GM12878 (cell line): ENCODE data around the gene KLHDC9. TPM values are rescaled to one million over a fixed set of nuclear protein-coding genes. Genes with fewer than 3 reads are reported as not detected.

ENCODE experiments used
- ATAC-seq: fragments of 200-7000 bp; cut with Tn5 transposase; 3 replicates; pipeline ENCODE4 v1.9.1; 2020; ENCODE audit warnings: mild to moderate bottlenecking, moderate library complexity
- BruUV-seq: library from RNA; stranded (reverse); fragments of 400-500 nt; replicated peaks from 2 replicates; lab custom pipeline; 2021; lab: Mats Ljungman, UMichigan
- CTCF ChIA-PET: fragments of 300-600 bp; sonication (Branson Sonifier 250); formaldehyde crosslinking; extraction: SDS; loops from one replicate; lab custom pipeline; 2021; ENCODE audit warnings: inconsistent platforms; lab: Yijun Ruan, JAX
- POLR2A ChIA-PET: fragments of 350-600 bp; formaldehyde crosslinking; extraction: SDS; loops from one replicate; lab custom pipeline; 2021; ENCODE audit warnings: inconsistent platforms; lab: Charles Lee
- RAD21 ChIA-PET: fragments of 300-600 bp; sonication (Branson Sonifier 250); formaldehyde crosslinking; loops from one replicate; lab custom pipeline; 2023; ENCODE audit warnings: antibody characterized with exemption; ENCODE audit not compliant: unreplicated experiment; lab: Charles Lee
- SMC1A ChIA-PET: fragments of 300-600 bp; sonication (Branson Sonifier 250); formaldehyde crosslinking; loops from one replicate; lab custom pipeline; 2023; ENCODE audit not compliant: unreplicated experiment, uncharacterized antibody; lab: Charles Lee
- DNase-seq: peaks from one replicate; pipeline ENCODE4 v3.0.0-alpha.2; 2011; ENCODE audit warnings: low read depth, low spot score
- FAIRE-seq: peaks from 3 replicates; lab custom pipeline; 2011; peaks lifted over from hg19 to GRCh38; lab: Jason Lieb, UNC
- H2AFZ ChIP-seq: 2 replicates; pipeline ENCODE4 v1.6.0; 2011; ENCODE audit warnings: low read depth, low read length, control low read depth; ENCODE audit not compliant: control insufficient read depth
- H3K27ac ChIP-seq: 2 replicates; pipeline ENCODE4 v1.5.1; 2011; ENCODE audit warnings: control low read depth; ENCODE audit not compliant: control insufficient read depth, insufficient read depth
- H3K27me3 ChIP-seq, 2 experiments: replicated peaks in 1 of 2; 2 replicates each; pipeline versions ENCODE4 v1.6.0 to v1.6.1; 2011; ENCODE audit warnings: low read length in 1 of 2; ENCODE audit not compliant: control insufficient read depth in 2 of 2, insufficient read depth in 2 of 2
- H3K36me3 ChIP-seq, 2 experiments: 2 replicates each; pipeline ENCODE4 v1.5.1; 2011; ENCODE audit warnings: low read length in 1 of 2; ENCODE audit not compliant: control insufficient read depth in 2 of 2, insufficient read depth in 2 of 2
- H3K4me1 ChIP-seq: 2 replicates; pipeline ENCODE4 v1.6.1; 2011; ENCODE audit warnings: mild to moderate bottlenecking, low read length, moderate library complexity, mixed read lengths; ENCODE audit not compliant: control insufficient read depth, insufficient read depth
- H3K4me2 ChIP-seq: 2 replicates; pipeline ENCODE4 v1.6.0; 2011; ENCODE audit warnings: control low read depth; ENCODE audit not compliant: control insufficient read depth, insufficient read depth
- H3K4me3 ChIP-seq: fragments of 200-600 bp; sonication (generic); 2 replicates; pipeline ENCODE4 v1.5.1; 2016
- H3K79me2 ChIP-seq: 2 replicates; pipeline ENCODE4 v1.6.0; 2011; ENCODE audit warnings: low read length; ENCODE audit not compliant: control insufficient read depth, insufficient read depth
- H3K9ac ChIP-seq: 2 replicates; pipeline ENCODE4 v1.8.0; 2011; ENCODE audit warnings: low read length, control low read depth, mixed read lengths; ENCODE audit not compliant: control insufficient read depth, insufficient read depth
- H3K9me3 ChIP-seq: replicated peaks from 3 replicates; pipeline ENCODE4 v1.5.1; 2011; ENCODE audit warnings: mild to moderate bottlenecking, low read length; ENCODE audit not compliant: control insufficient read depth, insufficient read depth
- H4K20me1 ChIP-seq: 2 replicates; pipeline ENCODE4 v1.6.0; 2011; ENCODE audit not compliant: control insufficient read depth, insufficient read depth
- BACH1 ChIP-seq: fragments of 450-650 bp; IDR thresholded peaks from 2 replicates; pipeline ENCODE4 v1.6.1; 2017; ENCODE audit warnings: mild to moderate bottlenecking, borderline replicate concordance
- CREB1 ChIP-seq: IDR thresholded peaks from 2 replicates; pipeline ENCODE4 v1.6.1; 2012; ENCODE audit warnings: low read depth, mild to moderate bottlenecking, inconsistent platforms
- DPF2 ChIP-seq: fragments of 450-650 bp; IDR thresholded peaks from 2 replicates; pipeline ENCODE4 v1.6.1; 2017; ENCODE audit warnings: mild to moderate bottlenecking
- EED ChIP-seq: sonication (generic); IDR thresholded peaks from 2 replicates; pipeline ENCODE4 v1.6.1; 2016; ENCODE audit warnings: antibody characterized with exemption, low read depth
- ETV6 ChIP-seq, 2 experiments: fragments of 450-650 bp in 1 of 2; IDR thresholded peaks in 1 of 2; conservative IDR thresholded peaks in 1 of 2; 2 replicates each; pipeline ENCODE4 v1.6.1; 2014; ENCODE audit warnings: antibody characterized with exemption in 1 of 2, borderline replicate concordance in 1 of 2, low read depth in 1 of 2, mild to moderate bottlenecking in 1 of 2, moderate library complexity in 1 of 2
- HCFC1 ChIP-seq: fragments of 150-350 bp; IDR thresholded peaks from 2 replicates; pipeline ENCODE4 v1.6.1; 2014; ENCODE audit warnings: low read length
- KLF5 ChIP-seq: fragments of 450-650 bp; IDR thresholded peaks from 2 replicates; pipeline ENCODE4 v1.6.1; 2014; ENCODE audit warnings: mild to moderate bottlenecking; ENCODE audit not compliant: partially characterized antibody
- MYC ChIP-seq: IDR thresholded peaks from 2 replicates; pipeline ENCODE4 v1.6.1; 2011; ENCODE audit warnings: mild to moderate bottlenecking, low read length, moderate library complexity, inconsistent platforms; ENCODE audit not compliant: insufficient read depth, insufficient replicate concordance, insufficient read length, severe bottlenecking
- NBN ChIP-seq: fragments of 450-650 bp; IDR thresholded peaks from 2 replicates; pipeline ENCODE4 v1.6.1; 2016
- NFYB ChIP-seq: IDR thresholded peaks from 2 replicates; pipeline ENCODE4 v1.6.1; 2011; ENCODE audit warnings: low read depth, mild to moderate bottlenecking, low read length, improper control_type of control experiment, moderate library complexity; ENCODE audit not compliant: insufficient read depth
- PAX8 ChIP-seq: fragments of 450-650 bp; IDR thresholded peaks from 2 replicates; pipeline ENCODE4 v1.6.1; 2017; ENCODE audit warnings: mild to moderate bottlenecking, moderate library complexity
- POLR2A ChIP-seq: IDR thresholded peaks from 2 replicates; pipeline ENCODE4 v1.6.1; 2011; ENCODE audit warnings: low read depth, mild to moderate bottlenecking, low read length
- RFX5 ChIP-seq: IDR thresholded peaks from 2 replicates; pipeline ENCODE4 v1.6.1; 2011; ENCODE audit warnings: low read depth, low read length, improper control_type of control experiment
- SIN3A ChIP-seq: IDR thresholded peaks from 2 replicates; pipeline ENCODE4 v1.6.1; 2012; ENCODE audit warnings: low read depth, low read length, improper control_type of control experiment
- SIX5 ChIP-seq: IDR thresholded peaks from 2 replicates; pipeline ENCODE4 v1.6.1; 2011; ENCODE audit warnings: mild to moderate bottlenecking, low read depth, low read length, moderate library complexity; ENCODE audit not compliant: severe bottlenecking
- SP1 ChIP-seq: IDR thresholded peaks from one replicate; pipeline ENCODE4 v1.6.1; 2011; ENCODE audit warnings: low read depth, low read length
- ZNF274 ChIP-seq: IDR thresholded peaks from one replicate; pipeline ENCODE4 v1.8.0; 2011; ENCODE audit not compliant: insufficient read length, insufficient read depth
- ZNF384 ChIP-seq: IDR thresholded peaks from 2 replicates; pipeline ENCODE4 v1.6.1; 2012; ENCODE audit warnings: low read depth, mild to moderate bottlenecking, low read length, improper control_type of control experiment, borderline replicate concordance
- WGBS: methylation state at CpG from one replicate; pipeline ENCODE4 v1.1.6; 2016; ENCODE audit warnings: low lambda C conversion rate; ENCODE audit not compliant: insufficient replicate concordance, insufficient coverage; ENCODE audit errors: missing lambda C conversion rate; 5-methylcytosine and 5-hydroxymethylcytosine counted together
- in situ Hi-C: fragments of 300-500 bp; cut with MboI; formaldehyde crosslinking; loops from 9 replicates; pipeline ENCODE4 v1.14.3; 2018; ENCODE audit warnings: mixed read lengths
- intact Hi-C: fragments of 100-400 bp; cut with micrococcal nuclease; formaldehyde crosslinking; loops from one replicate; pipeline ENCODE4 v1.14.2; 2022; ENCODE audit not compliant: unreplicated experiment
- polyA plus RNA-seq, 11 experiments: library from polyadenylated mRNA; depleted of rRNA in 4 of 11; unstranded in 6 of 11; stranded (reverse) in 5 of 11; fragments of >200 nt; fragmentation: Nextera tagmentation in 4 of 11; fragmentation: Illumina TruSeq in 1 of 11; extraction: Ambion mirVana in 4 of 11; extraction: Trizol in 1 of 11; gene quantifications; 1 replicate in 1 of 11; 2 replicates in 10 of 11; pipeline versions ENCODE4 v1.2.1 to v1.2.3, GENCODE V29; 2011 to 2016; ENCODE audit warnings: inconsistent platforms in 2 of 11, missing spikeins in 2 of 11, low read depth in 1 of 11
- total RNA-seq, 4 experiments: library from RNA; depleted of rRNA in 3 of 4; stranded (reverse); fragments of >200 nt in 3 of 4; fragmentation: Illumina TruSeq in 1 of 4; extraction: Trizol in 1 of 4; gene quantifications; 2 replicates each; pipeline versions ENCODE4 v1.2.1 to v1.2.3, GENCODE V29; 2013 to 2021
- TF ChIP-seq, protein P1 (sequence below): fragments of 450-650 bp; IDR thresholded peaks from 2 replicates; pipeline ENCODE4 v1.6.1; 2014; ENCODE audit warnings: mild to moderate bottlenecking
- TF ChIP-seq, protein P2 (sequence below): fragments of 450-650 bp; IDR thresholded peaks from 2 replicates; pipeline ENCODE4 v1.6.1; 2018; ENCODE audit warnings: mild to moderate bottlenecking, low read depth, moderate library complexity; ENCODE audit not compliant: partially characterized antibody

Gene KLHDC9
- total and polyA plus RNA-seq, 10 of the 15 experiments (the other 5 are each of a cell fraction or from before 2014, with no cell fraction given), result 0.66 to 4.9 (median 2.6) TPM

DNA sequence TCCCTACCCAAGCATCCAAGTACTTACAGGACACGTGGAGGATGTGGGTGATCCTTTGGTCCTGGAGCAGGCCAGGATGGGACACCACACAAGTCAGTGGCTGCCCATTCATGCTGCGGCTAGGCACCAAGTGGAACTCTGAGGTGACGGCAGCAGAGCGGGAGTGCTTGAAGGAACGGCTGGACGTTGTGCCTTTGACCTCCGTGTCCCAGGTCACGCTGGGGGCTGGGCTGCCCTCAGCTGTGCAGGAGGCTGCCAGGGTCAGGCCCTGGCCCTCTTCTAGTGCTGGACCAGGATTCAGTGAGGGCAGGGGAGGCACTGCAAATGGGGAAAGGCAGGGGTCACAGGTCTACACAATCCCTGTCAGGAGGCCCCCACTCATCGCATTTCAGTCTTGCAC is 20.7 kb upstream of the KLHDC9 start:
- no peaks in the 10 kb centered on the region for H3K9me3 ChIP-seq
- SMC1A ChIA-PET, result no interaction called here
- WGBS, result 54% methylated on average over 9 of the region's 9 CpGs
- CTCF ChIA-PET, result interaction anchor here (1.0 kb wide), 1 partner anchor 80 kb away, joined by 3 read pairs; no protein-coding TSS in a partner anchor
- no peak overlapping the region for H2AFZ ChIP-seq
- in situ Hi-C loops (no loop called here), intact Hi-C loops (no loop called here)
- H3K79me2 ChIP-seq, result no peaks in the 10 kb centered on the region
- BruUV-seq, result no TSS peak
- H3K9ac ChIP-seq, result no peak overlapping the region
- FAIRE-seq (no peak), DNase-seq (no peak), ATAC-seq (no peak)
- no peak overlapping the region for H3K4me3 ChIP-seq
- POLR2A ChIA-PET, result no interaction called here
- RAD21 ChIA-PET, result no interaction called here
- H3K36me3 ChIP-seq, result no peaks in the 10 kb centered on the region
- no peaks in the 10 kb centered on the region for H3K27me3 ChIP-seq
- no peak overlapping the region for H3K27ac ChIP-seq
- no peaks in the 10 kb centered on the region for H4K20me1 ChIP-seq
- no peak for TF ChIP-seq NBN
- no peak for TF ChIP-seq NFYB
- TF ChIP-seq SIX5, result no peak
- no peak for TF ChIP-seq PAX8
- TF ChIP-seq SIN3A, result no peak
- no peak for TF ChIP-seq MYC
- TF ChIP-seq SP1, result no peak
- TF ChIP-seq ETV6 (conservative IDR thresholded peaks at IDR 0.05 in 1 of 2, IDR thresholded peaks at IDR 0.05 in 1 of 2; ENCODE audit: borderline replicate concordance in 1 of 2, low read depth in 1 of 2), result no peak
- TF ChIP-seq CREB1, result no peak
- TF ChIP-seq KLF5, result no peak
- TF ChIP-seq, protein P1, sequence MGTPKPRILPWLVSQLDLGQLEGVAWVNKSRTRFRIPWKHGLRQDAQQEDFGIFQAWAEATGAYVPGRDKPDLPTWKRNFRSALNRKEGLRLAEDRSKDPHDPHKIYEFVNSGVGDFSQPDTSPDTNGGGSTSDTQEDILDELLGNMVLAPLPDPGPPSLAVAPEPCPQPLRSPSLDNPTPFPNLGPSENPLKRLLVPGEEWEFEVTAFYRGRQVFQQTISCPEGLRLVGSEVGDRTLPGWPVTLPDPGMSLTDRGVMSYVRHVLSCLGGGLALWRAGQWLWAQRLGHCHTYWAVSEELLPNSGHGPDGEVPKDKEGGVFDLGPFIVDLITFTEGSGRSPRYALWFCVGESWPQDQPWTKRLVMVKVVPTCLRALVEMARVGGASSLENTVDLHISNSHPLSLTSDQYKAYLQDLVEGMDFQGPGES, result no peak
- TF ChIP-seq POLR2A, result no peak
- TF ChIP-seq DPF2, result no peak
- no peak for TF ChIP-seq HCFC1
- no peak for TF ChIP-seq RFX5
- TF ChIP-seq ZNF274, result no peak
- TF ChIP-seq EED, result no peak
- no peak for TF ChIP-seq ZNF384
- no peak for TF ChIP-seq BACH1
- TF ChIP-seq, protein P2, sequence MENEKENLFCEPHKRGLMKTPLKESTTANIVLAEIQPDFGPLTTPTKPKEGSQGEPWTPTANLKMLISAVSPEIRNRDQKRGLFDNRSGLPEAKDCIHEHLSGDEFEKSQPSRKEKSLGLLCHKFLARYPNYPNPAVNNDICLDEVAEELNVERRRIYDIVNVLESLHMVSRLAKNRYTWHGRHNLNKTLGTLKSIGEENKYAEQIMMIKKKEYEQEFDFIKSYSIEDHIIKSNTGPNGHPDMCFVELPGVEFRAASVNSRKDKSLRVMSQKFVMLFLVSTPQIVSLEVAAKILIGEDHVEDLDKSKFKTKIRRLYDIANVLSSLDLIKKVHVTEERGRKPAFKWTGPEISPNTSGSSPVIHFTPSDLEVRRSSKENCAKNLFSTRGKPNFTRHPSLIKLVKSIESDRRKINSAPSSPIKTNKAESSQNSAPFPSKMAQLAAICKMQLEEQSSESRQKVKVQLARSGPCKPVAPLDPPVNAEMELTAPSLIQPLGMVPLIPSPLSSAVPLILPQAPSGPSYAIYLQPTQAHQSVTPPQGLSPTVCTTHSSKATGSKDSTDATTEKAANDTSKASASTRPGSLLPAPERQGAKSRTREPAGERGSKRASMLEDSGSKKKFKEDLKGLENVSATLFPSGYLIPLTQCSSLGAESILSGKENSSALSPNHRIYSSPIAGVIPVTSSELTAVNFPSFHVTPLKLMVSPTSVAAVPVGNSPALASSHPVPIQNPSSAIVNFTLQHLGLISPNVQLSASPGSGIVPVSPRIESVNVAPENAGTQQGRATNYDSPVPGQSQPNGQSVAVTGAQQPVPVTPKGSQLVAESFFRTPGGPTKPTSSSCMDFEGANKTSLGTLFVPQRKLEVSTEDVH, result no peak
- no peaks in the 10 kb centered on the region; the same call in 1 of the 2 replicates for H3K4me1 ChIP-seq
- H3K4me2 ChIP-seq, result no peak overlapping the region
